ENCODE data around the gene C2CD3.
"Not testable (repeated sequence)": the region's sequence is repeated elsewhere in the genome, so short reads cannot be mapped to it uniquely, and the experiment has no call there.

Gene C2CD3

GRCh38 chr11:74004759-74005615, 165.8 kb downstream of the C2CD3 start:
- peak; percentile 54 to 59 for DNase-seq (ENCODE audit: low read depth in 2 of 2)

GRCh38 chr11:74004046-74004695, 166.6 kb downstream of the C2CD3 start:
- no peak for DNase-seq (ENCODE audit: low read depth in 2 of 2)

- DNase-seq (ENCODE audit: low read depth in 2 of 2) = no peak
Measured at GRCh38 chr11:74002832-74003231, 168.0 kb downstream of the C2CD3 start.

- no peak for DNase-seq (ENCODE audit: low read depth in 2 of 2)
Measured at GRCh38 chr11:74001822-74002286, 168.9 kb downstream of the C2CD3 start.

GRCh38 chr11:74000307-74001133, 170.3 kb downstream of the C2CD3 start:
- DNase-seq (ENCODE audit: low read depth in 2 of 2) = no peak

GRCh38 chr11:73999581-74000306, 171.1 kb downstream of the C2CD3 start:
- DNase-seq (ENCODE audit: low read depth in 2 of 2) = no peak

- DNase-seq (ENCODE audit: low read depth in 2 of 2) = no peak
Measured at GRCh38 chr11:73998846-73999575, 171.8 kb downstream of the C2CD3 start.

- no peak for DNase-seq (ENCODE audit: low read depth in 2 of 2)
Measured at GRCh38 chr11:73997120-73997770, 173.6 kb downstream of the C2CD3 start.

GRCh38 chr11:73996161-73996747, 174.5 kb downstream of the C2CD3 start:
- DNase-seq (ENCODE audit: low read depth in 2 of 2) = no peak

- no peak for DNase-seq (ENCODE audit: low read depth in 2 of 2)
Measured at GRCh38 chr11:73995731-73996130, 175.1 kb downstream of the C2CD3 start.

- DNase-seq (ENCODE audit: low read depth in 2 of 2) = no peak
Measured at GRCh38 chr11:73995247-73995646, 175.6 kb downstream of the C2CD3 start.

- no peak for DNase-seq (ENCODE audit: low read depth in 2 of 2)
Measured at GRCh38 chr11:73991471-73992006, 179.3 kb downstream of the C2CD3 start.

- DNase-seq (ENCODE audit: low read depth in 2 of 2) = no peak
Measured at GRCh38 chr11:73990730-73991129, 180.1 kb downstream of the C2CD3 start.

- DNase-seq (ENCODE audit: low read depth in 2 of 2) = no peak
Measured at GRCh38 chr11:73989156-73989555, 181.6 kb downstream of the C2CD3 start.

GRCh38 chr11:73988227-73988626, 182.6 kb downstream of the C2CD3 start:
- no peak for DNase-seq (ENCODE audit: low read depth in 2 of 2)

- DNase-seq (ENCODE audit: low read depth in 2 of 2) = not testable (repeated sequence)
Measured at GRCh38 chr11:73985661-73986060, 185.1 kb downstream of the C2CD3 start.

GRCh38 chr11:73983741-73984538, 186.9 kb downstream of the C2CD3 start:
- no peak for DNase-seq (ENCODE audit: low read depth in 2 of 2)

- peak; percentile 86 to 88 for DNase-seq (ENCODE audit: low read depth in 2 of 2)
Measured at GRCh38 chr11:73982990-73983740, 187.6 kb downstream of the C2CD3 start.
